Measurements from ENCODE around the gene TMEM8B. TPM values are rescaled to one million over a fixed set of nuclear protein-coding genes. Genes with fewer than 3 reads are reported as not detected.

Gene TMEM8B
- total and polyA plus RNA-seq, 9 of the 15 experiments (the other 6 are each of a cell fraction or from before 2014, with no cell fraction given) = 0.01 to 2.2 (median 1.1) TPM

DNA sequence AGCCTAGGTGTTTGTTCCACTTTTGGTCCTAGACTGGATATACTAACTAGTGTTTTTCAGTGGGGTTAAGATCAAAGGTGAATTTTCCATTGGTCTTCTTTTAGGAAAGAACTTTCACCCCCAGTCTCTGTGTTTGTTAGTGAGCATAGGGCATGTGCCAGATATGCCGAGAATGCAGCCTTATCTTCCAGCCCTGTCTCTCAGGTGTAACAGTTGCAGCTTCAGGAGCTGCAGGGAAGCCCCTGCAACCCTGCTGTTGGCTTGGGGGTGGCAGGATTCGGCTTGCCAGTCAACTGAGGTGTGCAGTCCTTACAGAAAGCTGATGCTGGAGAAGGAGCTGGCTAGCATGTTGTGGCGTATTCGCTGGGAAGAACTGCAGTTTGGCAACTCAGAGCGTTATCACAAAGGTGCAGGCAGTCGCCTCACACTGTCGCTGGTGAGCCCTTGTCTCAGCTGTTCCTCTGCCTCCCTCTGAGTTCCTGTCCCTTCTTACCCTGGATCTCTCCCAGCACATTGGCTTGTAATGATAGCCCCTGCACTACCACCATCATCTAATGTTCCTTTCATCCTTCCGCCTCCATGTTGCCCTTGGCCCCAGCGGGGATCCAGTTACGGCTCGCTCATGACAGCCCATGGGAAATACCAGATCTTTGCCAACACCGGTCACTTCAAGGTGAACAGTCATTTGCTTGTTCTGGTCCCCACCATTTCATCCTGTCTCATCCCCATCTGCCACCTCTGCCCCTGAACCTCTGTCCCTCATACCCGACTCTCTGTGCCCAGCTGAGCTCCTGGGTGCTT is 27.5 kb upstream of the TMEM8B start:
- BruUV-seq (replicated peaks) = no TSS peak
- peak overlapping the region; percentile 64 for H3K4me2 ChIP-seq (ENCODE audit: insufficient read depth, low read length)
- intact Hi-C loops (cut with micrococcal nuclease) (no loop called here), in situ Hi-C loops (cut with MboI) (no loop called here)
- H4K20me1 ChIP-seq (replicated peaks; ENCODE audit: control insufficient read depth, insufficient read depth, low read length) = no peaks in the 10 kb centered on the region
- peaks cover 32% of the 10 kb centered on the region; the same call in 2 of the 3 replicates for H3K36me3 ChIP-seq (ENCODE audit: control insufficient read depth, insufficient read depth, low read length)
- ChIA-PET CTCF (ENCODE audit: low intra/inter-chr PET ratio) (no interaction called here), POLR2A (interaction anchor here (0.6 to 1.5 kb wide), 7 partner anchors 8 to 162 kb away, joined by 3 to 7 read pairs (median 5); partner anchors contain the start of genes HINT2 and SPAG8)
- DNase-seq (ENCODE audit: extremely low read depth in 1 of 4, low spot score in 3 of 4) (peak; percentile 56 to 84 (median 70)), ATAC-seq (peak; percentile 92), FAIRE-seq (peak; percentile 98)
- 11% methylated on average over 11 of the region's 13 CpGs for WGBS (ENCODE audit: insufficient coverage, low coverage, missing lambda C conversion rate)
- no peaks in the 10 kb centered on the region; the same call in 2 of the 3 replicates for H3K79me2 ChIP-seq (ENCODE audit: control insufficient read depth, insufficient read depth, low read length)
- H3K27ac ChIP-seq (ENCODE audit: extremely low read depth, low read depth, low read length) = peak overlapping the region; percentile 61; the same call in 2 of the 3 replicates
- H3K4me1 ChIP-seq (replicated peaks in 1 of 2; ENCODE audit: control insufficient read depth in 2 of 2, insufficient read depth in 2 of 2, low read length in 2 of 2) = peaks cover 16 to 34% of the 10 kb centered on the region in 2 experiments; a peak in 4 of 5 replicates
- H3K9ac ChIP-seq (ENCODE audit: insufficient read depth in 1 of 2, low read depth in 2 of 2, low read length in 2 of 2) = peak overlapping the region; percentile 15 to 35; a peak in 3 of 4 replicates
- H3K27me3 ChIP-seq (ENCODE audit: control insufficient read depth in 2 of 2, insufficient read depth in 2 of 2, low read length in 2 of 2) = no peaks in the 10 kb centered on the region
- no peaks in the 10 kb centered on the region for H3K9me3 ChIP-seq (replicated peaks; ENCODE audit: control insufficient read depth, insufficient read depth, low read depth, low read length)
- peak overlapping the region; percentile 74 for H2AFZ ChIP-seq (ENCODE audit: low read depth, low read length)
- H3K4me3 ChIP-seq = no peak overlapping the region
- H3K9me1 ChIP-seq (ENCODE audit: control insufficient read depth, insufficient read depth, low read length) = no peaks in the 10 kb centered on the region
- TF ChIP-seq ZBTB2 (IDR thresholded peaks at IDR 0.05) (no peak), NFXL1 (CRISPR knock-in tag; IDR thresholded peaks at IDR 0.05) (no peak), CBFA2T3 (IDR thresholded peaks at IDR 0.05) (peak; percentile 89), ZBTB26 (CRISPR knock-in tag; IDR thresholded peaks at IDR 0.05) (no peak), ZNF232 (CRISPR knock-in tag; IDR thresholded peaks at IDR 0.05) (no peak), ZNF165 (CRISPR knock-in tag; IDR thresholded peaks at IDR 0.05; ENCODE audit: borderline replicate concordance) (no peak), HES1 (IDR thresholded peaks at IDR 0.05; ENCODE audit: low read depth) (no peak), NR2C1 (IDR thresholded peaks at IDR 0.05) (no peak), NR2C1 (tag; IDR thresholded peaks at IDR 0.05) (no peak), SMAD4 (CRISPR knock-in tag; conservative IDR thresholded peaks at IDR 0.05) (0 out of 2 replicates have a peak, but pooled peaks have one; percentile 14), CCAR2 (IDR thresholded peaks at IDR 0.05; ENCODE audit: low read depth, low read length) (no peak), HOMEZ (CRISPR knock-in tag; IDR thresholded peaks at IDR 0.05) (no peak)
